Right hindlimb (tissue), 1 donor: ENCODE results near the gene PRKCSH.
A peak's percentile ranks its signal among the peaks of the same experiment; 100 is the strongest.
"Not testable (repeated sequence)": the region's sequence is repeated elsewhere in the genome, so short reads cannot be mapped to it uniquely, and the experiment has no call there.

Experiments used
- DNase-seq: peaks from one replicate; pipeline ENCODE4 v3.0.0-alpha.2; 2018

PRKCSH gene

GRCh38 chr19:11420429-11421370 is 14.7 kb upstream of the PRKCSH start:
- DNase-seq = no peak

- DNase-seq = no peak
Observed at GRCh38 chr19:11421371-11422098, 13.9 kb upstream of the PRKCSH start.

GRCh38 chr19:11422163-11423065 is 13.0 kb upstream of the PRKCSH start:
- DNase-seq = peak; percentile 66

- DNase-seq = no peak
Observed at GRCh38 chr19:11423164-11423790, 12.2 kb upstream of the PRKCSH start.

- no peak for DNase-seq
Observed at GRCh38 chr19:11423791-11424181, 11.6 kb upstream of the PRKCSH start.

- DNase-seq = no peak
Observed at GRCh38 chr19:11425719-11426457, 9.5 kb upstream of the PRKCSH start.

- no peak for DNase-seq
Observed at GRCh38 chr19:11426656-11427055, 8.8 kb upstream of the PRKCSH start.

GRCh38 chr19:11433526-11433925 is 1.9 kb upstream of the PRKCSH start:
- not testable (repeated sequence) for DNase-seq

- DNase-seq = no peak
Observed at GRCh38 chr19:11434703-11435056, 755 bp upstream of the PRKCSH start.

- no peak for DNase-seq
Observed at GRCh38 chr19:11435833-11436313, 438 bp downstream of the PRKCSH start.

GRCh38 chr19:11437955-11438354 is 2.5 kb downstream of the PRKCSH start:
- DNase-seq = no peak

- DNase-seq = no peak
Observed at GRCh38 chr19:11444059-11444458, 8.6 kb downstream of the PRKCSH start.

GRCh38 chr19:11445141-11445540 is 9.7 kb downstream of the PRKCSH start:
- no peak for DNase-seq

GRCh38 chr19:11446271-11446651 is 10.8 kb downstream of the PRKCSH start:
- no peak for DNase-seq

GRCh38 chr19:11446652-11447301 is 11.3 kb downstream of the PRKCSH start:
- peak; percentile 48 for DNase-seq

- DNase-seq = no peak
Observed at GRCh38 chr19:11447347-11448262, 12.2 kb downstream of the PRKCSH start.

GRCh38 chr19:11448410-11448809 is 13.0 kb downstream of the PRKCSH start:
- no peak for DNase-seq

- no peak for DNase-seq
Observed at GRCh38 chr19:11448923-11449554, 13.6 kb downstream of the PRKCSH start.

GRCh38 chr19:11450570-11451326 is 15.3 kb downstream of the PRKCSH start:
- no peak for DNase-seq
